GM23338 (cell line): ENCODE data around the gene TNNI2. TPM values are rescaled to one million over a fixed set of nuclear protein-coding genes. Genes with fewer than 3 reads are reported as not detected.

Experiments used
- ATAC-seq: fragments of 200-7000 bp; cut with Tn5 transposase; 3 replicates; pipeline ENCODE4 v1.9.1; 2020
- DNase-seq: peaks from one replicate; pipeline ENCODE4 v3.0.0-alpha.2; 2015; ENCODE audit warnings: low spot score
- H2AFZ ChIP-seq: fragments of 200-600 bp; sonication (generic); 2 replicates; pipeline ENCODE4 v1.8.0; 2016; ENCODE audit warnings: antibody characterized with exemption, mild to moderate bottlenecking, moderate library complexity
- H3F3A ChIP-seq: fragments of 200-600 bp; sonication (generic); replicated peaks from 2 replicates; pipeline ENCODE4 v1.8.0; 2017; ENCODE audit warnings: antibody characterized with exemption, mixed run types, low read depth
- H3K27ac ChIP-seq: fragments of 200-600 bp; sonication (generic); 2 replicates; pipeline ENCODE4 v1.6.1; 2016; ENCODE audit warnings: low read depth
- H3K27me3 ChIP-seq: fragments of 200-600 bp; sonication (generic); 2 replicates; pipeline ENCODE4 v1.8.0; 2016; ENCODE audit warnings: mild to moderate bottlenecking, mixed run types, moderate library complexity; ENCODE audit not compliant: insufficient read depth
- H3K36me3 ChIP-seq: fragments of 200-600 bp; sonication (generic); 2 replicates; pipeline ENCODE4 v1.8.0; 2016; ENCODE audit warnings: mild to moderate bottlenecking; ENCODE audit not compliant: insufficient read depth
- H3K4me1 ChIP-seq: fragments of 200-600 bp; sonication (generic); 2 replicates; pipeline ENCODE4 v1.8.0; 2016; ENCODE audit warnings: mild to moderate bottlenecking, moderate library complexity; ENCODE audit not compliant: insufficient read depth
- H3K4me2 ChIP-seq: fragments of 200-600 bp; sonication (generic); 2 replicates; pipeline ENCODE4 v1.7.1; 2017; ENCODE audit warnings: mixed run types
- H3K4me3 ChIP-seq: fragments of 200-600 bp; sonication (generic); 2 replicates; pipeline ENCODE4 v1.6.1; 2016; ENCODE audit warnings: mixed run types
- H3K79me2 ChIP-seq: fragments of 200-600 bp; sonication (generic); replicated peaks from 2 replicates; pipeline ENCODE4 v1.8.0; 2017; ENCODE audit warnings: mild to moderate bottlenecking; ENCODE audit not compliant: insufficient read depth
- H3K9me2 ChIP-seq: fragments of 200-600 bp; sonication (generic); 2 replicates; pipeline ENCODE4 v1.8.0; 2017; ENCODE audit not compliant: insufficient read depth
- H4K20me1 ChIP-seq: fragments of 200-600 bp; sonication (generic); replicated peaks from 2 replicates; pipeline ENCODE4 v1.8.0; 2017; ENCODE audit warnings: mild to moderate bottlenecking; ENCODE audit not compliant: insufficient read depth
- H3K27ac Mint-ChIP-seq: 2 replicates; pipeline ENCODE4 v1.8.0; 2020; ENCODE audit warnings: inconsistent platforms, mild to moderate bottlenecking, moderate library complexity, mixed read lengths
- H3K27me3 Mint-ChIP-seq: 3 replicates; pipeline ENCODE4 v1.8.0; 2022; ENCODE audit warnings: low read depth, mild to moderate bottlenecking, moderate library complexity, mixed read lengths, inconsistent platforms; ENCODE audit not compliant: insufficient read depth, poor library complexity
- H3K36me3 Mint-ChIP-seq: 3 replicates; pipeline ENCODE4 v1.8.0; 2021; ENCODE audit warnings: low read depth, mild to moderate bottlenecking, inconsistent platforms, moderate library complexity, mixed read lengths
- H3K4me1 Mint-ChIP-seq: 3 replicates; pipeline ENCODE4 v1.8.0; 2020; ENCODE audit warnings: mild to moderate bottlenecking, inconsistent platforms, mixed read lengths
- H3K4me3 Mint-ChIP-seq: 3 replicates; pipeline ENCODE4 v1.8.0; 2021; ENCODE audit warnings: moderate library complexity, mild to moderate bottlenecking, inconsistent platforms, mixed read lengths
- H3K9me3 Mint-ChIP-seq: 3 replicates; pipeline ENCODE4 v1.8.0; 2020; ENCODE audit warnings: moderate library complexity, mild to moderate bottlenecking, inconsistent platforms, mixed read lengths
- CREB1 ChIP-seq: fragments of 250-450 bp; sonication (Bioruptor Pico); IDR thresholded peaks from 2 replicates; pipeline ENCODE4 v1.5.0; 2020; ENCODE audit warnings: low read depth, mild to moderate bottlenecking, moderate library complexity
- CTCF ChIP-seq, 2 experiments: fragments of 200-600 bp in 1 of 2; sonication (generic) in 1 of 2; conservative IDR thresholded peaks; 2 replicates each; pipeline versions ENCODE4 v1.5.1 to v1.6.1; 2016 to 2017; ENCODE audit warnings: antibody characterized with exemption in 2 of 2, low read depth in 2 of 2, mild to moderate bottlenecking in 2 of 2, moderate library complexity in 1 of 2
- EZH2 ChIP-seq: fragments of 200-600 bp; sonication (generic); IDR thresholded peaks from one replicate; pipeline ENCODE4 v1.8.0; 2017; ENCODE audit warnings: antibody characterized with exemption, mild to moderate bottlenecking, low read depth; ENCODE audit not compliant: unreplicated experiment
- JUNB ChIP-seq: IDR thresholded peaks from one replicate; pipeline ENCODE4 v1.6.1; 2016; ENCODE audit warnings: antibody characterized with exemption; ENCODE audit not compliant: unreplicated experiment
- NANOG ChIP-seq: IDR thresholded peaks from 2 replicates; pipeline ENCODE4 v1.6.1; 2016; ENCODE audit warnings: antibody characterized with exemption, borderline replicate concordance
- REST ChIP-seq: IDR thresholded peaks from one replicate; pipeline ENCODE4 v1.6.1; 2018; ENCODE audit warnings: antibody characterized with exemption; ENCODE audit not compliant: unreplicated experiment
- STAT1 ChIP-seq: IDR thresholded peaks from one replicate; pipeline ENCODE4 v1.6.1; 2016; ENCODE audit warnings: antibody characterized with exemption; ENCODE audit not compliant: unreplicated experiment
- ZNF114 ChIP-seq: fragments of 250-450 bp; sonication (Bioruptor Pico); IDR thresholded peaks from 2 replicates; pipeline ENCODE4 v1.5.0; 2020; ENCODE audit warnings: mild to moderate bottlenecking, moderate library complexity
- polyA plus RNA-seq: library from polyadenylated mRNA; unstranded; fragments of >200 nt; fragmentation: Nextera tagmentation; extraction: Ambion mirVana; gene quantifications from 2 replicates; pipeline ENCODE4 v1.2.1, GENCODE V29; 2016
- total RNA-seq: library from RNA; depleted of rRNA; stranded (reverse); fragments of >200 nt; shearing (Covaris generic); gene quantifications from 2 replicates; pipeline ENCODE4 v1.2.3, GENCODE V29; 2014

TNNI2 gene
- total and polyA plus RNA-seq, 2 experiments from 2014 or later: not detected

- TF ChIP-seq REST (no peak), NANOG (no peak), STAT1 (no peak), JUNB (no peak), ZNF114 (CRISPR knock-in tag) (no peak), CTCF (conservative IDR thresholded peaks at IDR 0.05; ENCODE audit: low read depth in 2 of 2) (no peak)
These were observed 17.1 kb downstream of the TNNI2 start (continued) for GRCh38 chr11:1855886-1856265.

DNA sequence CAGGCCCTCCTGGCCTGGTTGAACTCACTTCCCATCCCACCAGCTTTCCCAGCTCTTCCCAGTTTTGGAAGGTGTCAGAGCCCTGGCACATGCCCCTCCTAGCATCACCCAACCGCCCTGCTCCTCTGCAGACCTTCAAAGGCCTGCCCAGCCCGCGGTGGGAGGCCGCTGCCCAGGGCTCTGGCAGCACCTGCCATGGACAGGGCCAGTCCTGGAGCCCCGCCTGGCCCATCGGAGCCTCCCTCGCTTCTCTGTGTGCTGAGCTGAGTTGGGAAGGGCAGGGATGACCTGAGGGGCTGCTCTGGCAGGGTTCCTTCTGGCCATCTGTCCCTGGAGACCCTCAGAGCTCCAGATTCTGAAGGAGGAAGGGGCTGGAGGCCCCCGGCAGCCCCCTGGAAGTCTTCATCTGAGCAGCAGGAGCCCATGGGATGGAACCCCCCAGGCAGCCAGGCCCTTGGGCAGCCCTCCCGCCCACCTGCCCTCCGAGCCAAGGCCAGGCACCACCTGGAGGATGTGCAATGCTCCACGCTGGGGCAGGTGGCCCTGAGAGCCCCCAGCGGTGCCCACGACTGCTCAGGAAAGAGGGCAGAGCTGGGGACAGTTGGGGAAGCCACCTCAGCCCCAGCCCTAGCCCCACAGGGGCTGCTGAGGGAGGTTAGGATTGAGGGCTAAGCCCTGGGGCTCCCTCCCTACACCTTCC is 17.7 kb downstream of the TNNI2 start:
- Mint-ChIP-seq H3K9me3 (no peaks in the 10 kb centered on the region), H3K27me3 (no peaks in the 10 kb centered on the region), H3K4me1 (no peaks in the 10 kb centered on the region), H3K4me3 (no peak overlapping the region), H3K36me3 (no peaks in the 10 kb centered on the region), H3K27ac (no peak overlapping the region)
- no peak for ATAC-seq
- Histone ChIP-seq H3F3A (no peaks in the 10 kb centered on the region), H3K36me3 (no peaks in the 10 kb centered on the region), H3K4me3 (no peak overlapping the region), H3K79me2 (no peaks in the 10 kb centered on the region), H3K4me1 (no peaks in the 10 kb centered on the region), H3K27ac (no peak overlapping the region), H3K27me3 (no peaks in the 10 kb centered on the region), H3K4me2 (no peak overlapping the region), H3K9me2 (no peaks in the 10 kb centered on the region), H4K20me1 (no peaks in the 10 kb centered on the region), H2AFZ (no peak overlapping the region)
- TF ChIP-seq EZH2 (no peak), NANOG (no peak), CREB1 (CRISPR knock-in tag) (no peak), STAT1 (no peak)
- DNase-seq: no peak
